ENCODE data around the gene SLIT1.

- TF ChIP-seq, protein P1, sequence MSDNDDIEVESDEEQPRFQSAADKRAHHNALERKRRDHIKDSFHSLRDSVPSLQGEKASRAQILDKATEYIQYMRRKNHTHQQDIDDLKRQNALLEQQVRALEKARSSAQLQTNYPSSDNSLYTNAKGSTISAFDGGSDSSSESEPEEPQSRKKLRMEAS (IDR thresholded peaks at IDR 0.05): no peak
- no peak for TF ChIP-seq YY1 (IDR thresholded peaks at IDR 0.05; ENCODE audit: low read depth)
- TF ChIP-seq CEBPB (IDR thresholded peaks at IDR 0.05): no peak
- TF ChIP-seq NFIC (IDR thresholded peaks at IDR 0.05): no peak
- TF ChIP-seq FOXM1 (IDR thresholded peaks at IDR 0.05; ENCODE audit: borderline replicate concordance, low read depth): no peak
- no peak for TF ChIP-seq TCF12 (IDR thresholded peaks at IDR 0.05; ENCODE audit: low read depth)
- TF ChIP-seq, protein P2, sequence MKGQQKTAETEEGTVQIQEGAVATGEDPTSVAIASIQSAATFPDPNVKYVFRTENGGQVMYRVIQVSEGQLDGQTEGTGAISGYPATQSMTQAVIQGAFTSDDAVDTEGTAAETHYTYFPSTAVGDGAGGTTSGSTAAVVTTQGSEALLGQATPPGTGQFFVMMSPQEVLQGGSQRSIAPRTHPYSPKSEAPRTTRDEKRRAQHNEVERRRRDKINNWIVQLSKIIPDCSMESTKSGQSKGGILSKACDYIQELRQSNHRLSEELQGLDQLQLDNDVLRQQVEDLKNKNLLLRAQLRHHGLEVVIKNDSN (IDR thresholded peaks at IDR 0.05): no peak
- TF ChIP-seq EP300 (IDR thresholded peaks at IDR 0.05; ENCODE audit: borderline replicate concordance): no peak
- no peak for TF ChIP-seq REST (IDR thresholded peaks at IDR 0.05; ENCODE audit: low read depth)
- no peak for TF ChIP-seq RAD21 (IDR thresholded peaks at IDR 0.05; ENCODE audit: low read depth)
Observed at GRCh38 chr10:96987842-96988175, 197.9 kb downstream of the SLIT1 start.
